ENCODE data around the gene APBA2.

- TF ChIP-seq, protein P1, sequence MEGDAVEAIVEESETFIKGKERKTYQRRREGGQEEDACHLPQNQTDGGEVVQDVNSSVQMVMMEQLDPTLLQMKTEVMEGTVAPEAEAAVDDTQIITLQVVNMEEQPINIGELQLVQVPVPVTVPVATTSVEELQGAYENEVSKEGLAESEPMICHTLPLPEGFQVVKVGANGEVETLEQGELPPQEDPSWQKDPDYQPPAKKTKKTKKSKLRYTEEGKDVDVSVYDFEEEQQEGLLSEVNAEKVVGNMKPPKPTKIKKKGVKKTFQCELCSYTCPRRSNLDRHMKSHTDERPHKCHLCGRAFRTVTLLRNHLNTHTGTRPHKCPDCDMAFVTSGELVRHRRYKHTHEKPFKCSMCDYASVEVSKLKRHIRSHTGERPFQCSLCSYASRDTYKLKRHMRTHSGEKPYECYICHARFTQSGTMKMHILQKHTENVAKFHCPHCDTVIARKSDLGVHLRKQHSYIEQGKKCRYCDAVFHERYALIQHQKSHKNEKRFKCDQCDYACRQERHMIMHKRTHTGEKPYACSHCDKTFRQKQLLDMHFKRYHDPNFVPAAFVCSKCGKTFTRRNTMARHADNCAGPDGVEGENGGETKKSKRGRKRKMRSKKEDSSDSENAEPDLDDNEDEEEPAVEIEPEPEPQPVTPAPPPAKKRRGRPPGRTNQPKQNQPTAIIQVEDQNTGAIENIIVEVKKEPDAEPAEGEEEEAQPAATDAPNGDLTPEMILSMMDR (IDR thresholded peaks at IDR 0.05), result no peak
- TF ChIP-seq POLR2A (IDR thresholded peaks at IDR 0.05), result no peak
Observed at GRCh38 chr15:29016518-29016917, 130.7 kb downstream of the APBA2 start.
